Fibroblast of skin of abdomen (primary cell): ENCODE results near the gene MTMR3. TPM values are rescaled to one million over a fixed set of nuclear protein-coding genes. Genes with fewer than 3 reads are reported as not detected.
"Not testable (repeated sequence)": the region's sequence is repeated elsewhere in the genome, so short reads cannot be mapped to it uniquely, and the experiment has no call there.

Source experiments
- DNase-seq: peaks from one replicate; pipeline ENCODE4 v3.0.0-alpha.2; 2013
- polyA plus RNA-seq, 2 experiments: library from polyadenylated mRNA; unstranded; fragments of 120-200 nt; gene quantifications; one replicate each; pipeline ENCODE4 v1.2.1, GENCODE V29; 2013; ENCODE audit not compliant: insufficient read length in 2 of 2

Gene MTMR3
- 16.7 TPM for polyA plus RNA-seq (2013, experiment 1 of 2; ENCODE audit: insufficient read length)
- polyA plus RNA-seq (2013, experiment 2 of 2; ENCODE audit: insufficient read length) = 17.4 TPM

GRCh38 chr22:29883045-29883774, at the start of gene MTMR3:
Gene MTMR3, plus strand, starts transcription at chr22:29883174. Its CDS starts 87,886 bp downstream, at chr22:29971060.
- peak; percentile 89 for DNase-seq

- DNase-seq = no peak
Observed at GRCh38 chr22:29833392-29833965, 49.5 kb upstream of the MTMR3 start.

GRCh38 chr22:29834046-29834445, 48.9 kb upstream of the MTMR3 start:
- no peak for DNase-seq

- not testable (repeated sequence) for DNase-seq
Observed at GRCh38 chr22:29836791-29837370, 46.1 kb upstream of the MTMR3 start.

- peak; percentile 96 for DNase-seq
Observed at GRCh38 chr22:29837741-29838598, 45.0 kb upstream of the MTMR3 start, which contains the start of gene ASCC2. Gene ASCC2, minus strand, starts transcription at chr22:29838274. Its CDS starts 5,949 bp downstream, at chr22:29832325.

GRCh38 chr22:29838599-29838956, 44.4 kb upstream of the MTMR3 start:
- no peak for DNase-seq

GRCh38 chr22:29839039-29839438, 43.9 kb upstream of the MTMR3 start:
- DNase-seq = no peak

- DNase-seq = no peak
Observed at GRCh38 chr22:29840498-29840897, 42.5 kb upstream of the MTMR3 start.

GRCh38 chr22:29842172-29842571, 40.8 kb upstream of the MTMR3 start:
- no peak for DNase-seq

GRCh38 chr22:29842740-29843139, 40.2 kb upstream of the MTMR3 start:
- DNase-seq = peak; percentile 79

GRCh38 chr22:29846290-29846689, 36.7 kb upstream of the MTMR3 start:
- DNase-seq = no peak

- DNase-seq = no peak
Observed at GRCh38 chr22:29848111-29848510, 34.9 kb upstream of the MTMR3 start.

- no peak for DNase-seq
Observed at GRCh38 chr22:29854432-29854831, 28.5 kb upstream of the MTMR3 start.

GRCh38 chr22:29855611-29856181, 27.3 kb upstream of the MTMR3 start:
- DNase-seq = no peak

GRCh38 chr22:29856496-29856895, 26.5 kb upstream of the MTMR3 start:
- no peak for DNase-seq

GRCh38 chr22:29859030-29859429, 23.9 kb upstream of the MTMR3 start:
- not testable (repeated sequence) for DNase-seq

- no peak for DNase-seq
Observed at GRCh38 chr22:29860006-29860766, 22.8 kb upstream of the MTMR3 start.

- DNase-seq = no peak
Observed at GRCh38 chr22:29861672-29862297, 21.2 kb upstream of the MTMR3 start.

- not testable (repeated sequence) for DNase-seq
Observed at GRCh38 chr22:29865572-29865971, 17.4 kb upstream of the MTMR3 start.

- DNase-seq = no peak
Observed at GRCh38 chr22:29867260-29867659, 15.7 kb upstream of the MTMR3 start.

GRCh38 chr22:29867851-29868250, 15.1 kb upstream of the MTMR3 start:
- no peak for DNase-seq
